Vagina (tissue), 2 donors: Measurements from ENCODE around the gene VPS29. TPM values are rescaled to one million over a fixed set of nuclear protein-coding genes. Genes with fewer than 3 reads are reported as not detected.

Experiments used
- DNase-seq, 2 donors: peaks; one replicate each; pipeline ENCODE4 v3.0.0-alpha.2; 2017; ENCODE audit errors: extremely low spot score in 2 of 2
- H3K27ac ChIP-seq: fragments of 200-600 bp; sonication (generic); one replicate; pipeline ENCODE4 v1.5.1; 2019
- H3K27me3 ChIP-seq: fragments of 200-600 bp; sonication (generic); one replicate; pipeline ENCODE4 v1.5.1; 2019
- H3K36me3 ChIP-seq, 2 donors: fragments of 200-600 bp; sonication (generic); one replicate each; pipeline ENCODE4 v1.5.1; 2017 to 2019
- H3K4me1 ChIP-seq: fragments of 200-600 bp; sonication (generic); one replicate; pipeline ENCODE4 v1.5.1; 2019
- H3K4me3 ChIP-seq, 2 donors: fragments of 200-600 bp; sonication (generic); 1 replicate in 1 of 2; 2 replicates in 1 of 2; pipeline ENCODE4 v1.5.1; 2016 to 2019
- H3K9me3 ChIP-seq: fragments of 200-600 bp; sonication (generic); one replicate; pipeline ENCODE4 v1.5.1; 2019
- POLR2A ChIP-seq, 2 donors: fragments of 450-650 bp; IDR thresholded peaks; one replicate each; pipeline ENCODE4 v1.6.1; 2017; ENCODE audit warnings: antibody characterized with exemption in 2 of 2, mild to moderate bottlenecking in 2 of 2, moderate library complexity in 2 of 2
- POLR2AphosphoS5 ChIP-seq, 2 donors: sonication (generic); formaldehyde crosslinking; IDR thresholded peaks; one replicate each; pipeline ENCODE4 v1.9.0; 2017; ENCODE audit warnings: antibody characterized with exemption in 2 of 2, mild to moderate bottlenecking in 2 of 2, low read depth in 1 of 2; ENCODE audit not compliant: insufficient read depth in 1 of 2
- intact Hi-C: fragments of 100-400 bp; cut with DNase I; formaldehyde crosslinking; loops from one replicate; pipeline ENCODE4 v1.15.1; 2023
- total RNA-seq: library from RNA; depleted of rRNA; stranded (reverse); fragments of >200 nt; gene quantifications from one replicate; pipeline ENCODE4 v1.2.3, GENCODE V29; 2016
- TF ChIP-seq, protein P1 (sequence below), 3 experiments: fragments of 450-650 bp in 2 of 3; fragments of 200-600 bp in 1 of 3; sonication (generic) in 1 of 3; IDR thresholded peaks; one replicate each; pipeline ENCODE4 v1.5.1; 2017 to 2019; ENCODE audit warnings: antibody characterized with exemption in 3 of 3, mild to moderate bottlenecking in 2 of 3, moderate library complexity in 2 of 3

VPS29 gene
- total RNA-seq, 1 donor from 2014 or later = 74.9 TPM

DNA sequence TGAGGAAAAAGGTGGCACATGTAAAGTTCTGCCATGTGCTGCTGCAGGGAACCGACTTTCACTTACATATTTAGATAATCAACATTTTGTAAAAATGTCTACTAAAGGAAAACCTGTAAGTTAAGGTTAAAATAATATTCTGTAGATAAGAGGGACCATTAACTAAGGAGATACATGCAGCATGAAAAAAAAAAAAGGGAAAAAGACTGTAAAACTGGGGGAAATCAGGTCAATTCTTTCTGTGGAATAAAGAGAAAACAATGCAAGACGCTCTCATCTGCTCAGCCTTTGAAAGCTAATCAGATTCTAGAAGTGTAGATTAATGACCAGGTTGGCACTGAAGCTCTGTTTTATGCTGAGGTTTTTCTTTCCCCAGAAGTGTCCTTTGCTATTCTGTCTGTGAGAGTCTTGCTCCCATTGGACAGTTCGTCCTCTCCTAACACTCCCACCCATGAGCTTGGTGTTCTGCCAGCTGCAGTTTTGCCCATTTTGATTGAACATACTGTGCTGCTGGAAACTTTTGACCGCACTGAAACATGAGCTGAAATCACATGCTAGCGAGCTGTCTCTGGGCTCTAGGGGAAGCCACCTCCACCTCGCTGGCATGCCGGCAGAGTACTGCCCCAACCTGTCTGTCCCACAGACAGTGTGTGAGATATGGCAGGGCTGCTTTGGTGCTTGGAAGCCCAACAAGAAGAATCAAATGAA lies 41.5 kb upstream of the VPS29 start:
- intact Hi-C loops = loop anchor here (5.0 kb wide), 1 partner anchor 34 kb away; no protein-coding TSS in a partner anchor
- TF ChIP-seq POLR2A (IDR thresholded peaks at IDR 0.05) (no peak), POLR2AphosphoS5 (IDR thresholded peaks at IDR 0.05; ENCODE audit: insufficient read depth in 1 of 2, low read depth in 1 of 2) (peak; percentile 72 to 88)
- TF ChIP-seq, protein P1, sequence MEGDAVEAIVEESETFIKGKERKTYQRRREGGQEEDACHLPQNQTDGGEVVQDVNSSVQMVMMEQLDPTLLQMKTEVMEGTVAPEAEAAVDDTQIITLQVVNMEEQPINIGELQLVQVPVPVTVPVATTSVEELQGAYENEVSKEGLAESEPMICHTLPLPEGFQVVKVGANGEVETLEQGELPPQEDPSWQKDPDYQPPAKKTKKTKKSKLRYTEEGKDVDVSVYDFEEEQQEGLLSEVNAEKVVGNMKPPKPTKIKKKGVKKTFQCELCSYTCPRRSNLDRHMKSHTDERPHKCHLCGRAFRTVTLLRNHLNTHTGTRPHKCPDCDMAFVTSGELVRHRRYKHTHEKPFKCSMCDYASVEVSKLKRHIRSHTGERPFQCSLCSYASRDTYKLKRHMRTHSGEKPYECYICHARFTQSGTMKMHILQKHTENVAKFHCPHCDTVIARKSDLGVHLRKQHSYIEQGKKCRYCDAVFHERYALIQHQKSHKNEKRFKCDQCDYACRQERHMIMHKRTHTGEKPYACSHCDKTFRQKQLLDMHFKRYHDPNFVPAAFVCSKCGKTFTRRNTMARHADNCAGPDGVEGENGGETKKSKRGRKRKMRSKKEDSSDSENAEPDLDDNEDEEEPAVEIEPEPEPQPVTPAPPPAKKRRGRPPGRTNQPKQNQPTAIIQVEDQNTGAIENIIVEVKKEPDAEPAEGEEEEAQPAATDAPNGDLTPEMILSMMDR (IDR thresholded peaks at IDR 0.05) = no peak
- Histone ChIP-seq H3K27me3 (no peaks in the 10 kb centered on the region), H3K9me3 (no peaks in the 10 kb centered on the region), H3K27ac (peak overlapping the region; percentile 82), H3K36me3 (peaks cover 0 to 9% of the 10 kb centered on the region in 2 donors), H3K4me1 (peaks cover 77% of the 10 kb centered on the region), H3K4me3 (peak overlapping the region in 1 of 2 donors; percentile 6)
- peak in 1 of 2 donors; percentile 97 for DNase-seq

- TF ChIP-seq POLR2A (IDR thresholded peaks at IDR 0.05) (no peak), POLR2AphosphoS5 (IDR thresholded peaks at IDR 0.05; ENCODE audit: insufficient read depth in 1 of 2, low read depth in 1 of 2) (no peak)
- TF ChIP-seq, protein P1 (IDR thresholded peaks at IDR 0.05) = no peak
- no peaks in the 10 kb centered on the region for H3K27me3 ChIP-seq
- H3K36me3 ChIP-seq = peaks cover 0 to 27% of the 10 kb centered on the region in 2 donors
- H3K27ac ChIP-seq = peak overlapping the region; percentile 82
- H3K4me3 ChIP-seq = no peak overlapping the region
- no peaks in the 10 kb centered on the region for H3K9me3 ChIP-seq
- H3K4me1 ChIP-seq = peaks cover 73% of the 10 kb centered on the region
- DNase-seq = no peak
- intact Hi-C loops = loop anchor here (5.0 kb wide), 1 partner anchor 37 kb away; no protein-coding TSS in a partner anchor
Measured at GRCh38 chr12:110540048-110540447, 38.1 kb upstream of the VPS29 start.

GRCh38 chr12:110538869-110539622 lies 37.1 kb upstream of the VPS29 start:
- TF ChIP-seq POLR2A (IDR thresholded peaks at IDR 0.05) (no peak), POLR2AphosphoS5 (IDR thresholded peaks at IDR 0.05; ENCODE audit: insufficient read depth in 1 of 2, low read depth in 1 of 2) (no peak)
- TF ChIP-seq, protein P1 (IDR thresholded peaks at IDR 0.05) = no peak
- no peak for DNase-seq
- Histone ChIP-seq H3K4me1 (peaks cover 63% of the 10 kb centered on the region), H3K4me3 (no peak overlapping the region), H3K9me3 (no peaks in the 10 kb centered on the region), H3K27me3 (no peaks in the 10 kb centered on the region), H3K27ac (peak overlapping the region; percentile 70), H3K36me3 (peaks cover 0 to 32% of the 10 kb centered on the region in 2 donors)
- intact Hi-C loops = no loop called here

DNA sequence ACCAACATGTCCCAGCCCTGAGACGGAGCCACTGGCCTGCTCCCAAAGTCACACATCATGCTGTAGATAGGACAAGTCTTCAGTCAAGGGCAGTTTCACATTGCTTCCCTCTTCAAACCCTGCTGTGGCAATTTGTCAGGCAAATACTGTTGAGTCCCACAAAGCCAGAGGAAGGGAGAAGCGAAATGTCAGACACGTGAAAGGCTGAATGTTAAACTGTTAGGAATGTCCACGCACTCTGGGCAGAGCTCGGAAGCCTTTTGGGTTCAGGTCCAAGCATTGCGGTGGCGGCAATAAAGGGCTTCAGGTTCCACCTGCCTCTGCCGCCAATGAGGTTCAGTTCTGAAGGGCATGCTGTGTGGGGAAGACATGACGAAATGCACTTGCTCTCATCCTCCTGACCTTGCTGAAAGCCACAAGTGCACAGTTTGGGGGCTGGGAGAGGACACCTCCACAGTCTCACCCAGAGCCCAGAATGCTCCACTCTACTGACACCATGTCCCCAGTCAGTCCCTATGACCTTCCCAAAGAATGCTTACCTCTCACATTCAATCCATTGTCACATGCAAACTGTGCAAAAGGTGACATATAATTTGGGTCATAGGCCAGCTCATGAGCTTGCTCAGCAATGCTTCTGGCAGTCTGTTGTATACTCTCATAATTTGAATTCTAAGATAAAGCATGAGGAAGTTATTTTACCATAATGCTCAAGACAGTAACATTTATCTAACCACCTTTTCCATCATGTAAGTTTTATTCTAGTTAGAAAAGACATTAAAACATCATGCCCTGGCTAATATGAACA lies 35.9 kb upstream of the VPS29 start:
- H3K36me3 ChIP-seq = peaks cover 0 to 32% of the 10 kb centered on the region in 2 donors
- H3K4me3 ChIP-seq = no peak overlapping the region
- no peaks in the 10 kb centered on the region for H3K27me3 ChIP-seq
- H3K27ac ChIP-seq = peak overlapping the region; percentile 70
- no peak for DNase-seq
- peaks cover 63% of the 10 kb centered on the region for H3K4me1 ChIP-seq
- TF ChIP-seq, protein P1 (IDR thresholded peaks at IDR 0.05) = no peak
- TF ChIP-seq POLR2AphosphoS5 (IDR thresholded peaks at IDR 0.05; ENCODE audit: insufficient read depth in 1 of 2, low read depth in 1 of 2) (peak in 1 of 2 donors; percentile 47), POLR2A (IDR thresholded peaks at IDR 0.05) (no peak)
- intact Hi-C loops = no loop called here
- no peaks in the 10 kb centered on the region for H3K9me3 ChIP-seq
